A549 (cell line): ENCODE measurements around the gene KARS1. TPM values are rescaled to one million over a fixed set of nuclear protein-coding genes. Genes with fewer than 3 reads are reported as not detected.
A peak's percentile ranks its signal among the peaks of the same experiment; 100 is the strongest.

ENCODE experiments used
- ATAC-seq, 2 experiments: fragments of 200-7000 bp in 1 of 2; fragments of >200 bp in 1 of 2; cut with Nextera tagmentation in 1 of 2; cut with Tn5 transposase in 1 of 2; 3 replicates each; pipeline versions ENCODE4 v1.8.0 to v1.9.1; 2018 to 2020; ENCODE audit warnings: mild to moderate bottlenecking in 1 of 2, moderate library complexity in 1 of 2
- CTCF ChIA-PET: fragments of 300-600 bp; sonication (Branson Sonifier 250); formaldehyde crosslinking; extraction: SDS; loops from one replicate; lab custom pipeline; 2021; ENCODE audit warnings: antibody characterized with exemption, inconsistent platforms; lab: Yijun Ruan, JAX
- POLR2A ChIA-PET: fragments of 350-600 bp; formaldehyde crosslinking; extraction: SDS; loops from one replicate; lab custom pipeline; 2021; ENCODE audit warnings: antibody characterized with exemption, inconsistent platforms; lab: Yijun Ruan, JAX
- DNase-seq, 2 experiments: peaks; one replicate each; pipeline versions ENCODE4 v3.0.0 to v3.0.0-alpha.2; 2011 to 2016; ENCODE audit warnings: low read depth in 1 of 2, low spot score in 1 of 2
- FAIRE-seq: peaks from 2 replicates; lab custom pipeline; 2011; peaks lifted over from hg19 to GRCh38; lab: Jason Lieb, UNC
- H3K27ac ChIP-seq, 2 experiments: fragments of >200 bp; sonication (Bioruptor Twin); formaldehyde crosslinking; 3 replicates each; pipeline ENCODE4 v1.5.1; 2016 to 2017
- H3K4me1 ChIP-seq: fragments of >200 bp; sonication (Bioruptor Twin); formaldehyde crosslinking; 3 replicates; pipeline ENCODE4 v1.6.1; 2016
- H3K4me2 ChIP-seq: fragments of >200 bp; sonication (Bioruptor Twin); formaldehyde crosslinking; 3 replicates; pipeline ENCODE4 v1.6.1; 2016
- H3K4me3 ChIP-seq: fragments of >200 bp; sonication (Bioruptor Twin); formaldehyde crosslinking; 3 replicates; pipeline ENCODE4 v1.5.1; 2016
- H3K9me3 ChIP-seq: fragments of >200 bp; sonication (Bioruptor Twin); formaldehyde crosslinking; 3 replicates; pipeline ENCODE4 v1.6.1; 2016
- ATOH8 ChIP-seq: fragments of 250-450 bp; sonication (Bioruptor Pico); IDR thresholded peaks from 2 replicates; pipeline ENCODE4 v1.5.0; 2020; ENCODE audit warnings: low read depth, mild to moderate bottlenecking, moderate library complexity
- BCL3 ChIP-seq: fragments of >200 bp; sonication (Bioruptor Twin); formaldehyde crosslinking; IDR thresholded peaks from 3 replicates; pipeline ENCODE4 v1.6.1; 2016
- CEBPB ChIP-seq, 2 experiments: fragments of >200 bp in 1 of 2; sonication (Bioruptor Twin) in 1 of 2; formaldehyde crosslinking in 1 of 2; IDR thresholded peaks; 2 replicates each; pipeline ENCODE4 v1.6.1; 2012 to 2016
- CTCF ChIP-seq: fragments of >200 bp; sonication (Bioruptor Twin); formaldehyde crosslinking; IDR thresholded peaks from 3 replicates; pipeline ENCODE4 v1.5.1; 2016
- EHMT2 ChIP-seq: fragments of 200-600 bp; sonication (generic); IDR thresholded peaks from 2 replicates; pipeline ENCODE4 v1.6.1; 2016; ENCODE audit warnings: antibody characterized with exemption, low read depth, mild to moderate bottlenecking, moderate library complexity
- GATA3 ChIP-seq: IDR thresholded peaks from 2 replicates; pipeline ENCODE4 v1.6.1; 2012; ENCODE audit warnings: borderline replicate concordance
- HES2 ChIP-seq: fragments of >200 bp; sonication (Bioruptor Twin); formaldehyde crosslinking; IDR thresholded peaks from 2 replicates; pipeline ENCODE4 v1.6.1; 2016
- HMGXB4 ChIP-seq: fragments of 250-450 bp; sonication (Bioruptor Pico); IDR thresholded peaks from 2 replicates; pipeline ENCODE4 v1.5.0; 2021; ENCODE audit warnings: mild to moderate bottlenecking, moderate library complexity, borderline replicate concordance
- MAFK ChIP-seq: fragments of 450-650 bp; IDR thresholded peaks from 2 replicates; pipeline ENCODE4 v1.6.1; 2014; ENCODE audit not compliant: partially characterized antibody
- MAX ChIP-seq: IDR thresholded peaks from 2 replicates; pipeline ENCODE4 v1.6.1; 2012
- NPAS2 ChIP-seq: fragments of 250-450 bp; sonication (Bioruptor Pico); IDR thresholded peaks from 2 replicates; pipeline ENCODE4 v1.8.0; 2022; ENCODE audit warnings: mild to moderate bottlenecking, moderate library complexity, borderline replicate concordance
- PHF8 ChIP-seq: fragments of 200-600 bp; sonication (generic); IDR thresholded peaks from 2 replicates; pipeline ENCODE4 v1.6.1; 2016; ENCODE audit warnings: low read depth, mild to moderate bottlenecking, antibody characterized with exemption, moderate library complexity, borderline replicate concordance
- POLR2AphosphoS2 ChIP-seq: conservative IDR thresholded peaks from 2 replicates; pipeline ENCODE4 v1.6.1; 2012; ENCODE audit warnings: low read length, improper control_type of control experiment, inconsistent platforms
- REST ChIP-seq: fragments of 200-600 bp; sonication (generic); IDR thresholded peaks from 2 replicates; pipeline ENCODE4 v1.6.1; 2016; ENCODE audit warnings: antibody characterized with exemption, mild to moderate bottlenecking, moderate library complexity
- RFX5 ChIP-seq: fragments of 450-650 bp; IDR thresholded peaks from 2 replicates; pipeline ENCODE4 v1.7.1; 2014; ENCODE audit warnings: antibody characterized with exemption, mild to moderate bottlenecking, moderate library complexity
- SREBF2 ChIP-seq: fragments of 450-650 bp; IDR thresholded peaks from 2 replicates; pipeline ENCODE4 v1.6.1; 2014; ENCODE audit warnings: mild to moderate bottlenecking, moderate library complexity
- USF2 ChIP-seq: fragments of 450-650 bp; IDR thresholded peaks from 2 replicates; pipeline ENCODE4 v1.6.1; 2014; ENCODE audit warnings: antibody characterized with exemption
- ZC3H11A ChIP-seq: fragments of 450-650 bp; IDR thresholded peaks from 2 replicates; pipeline ENCODE4 v1.6.1; 2014; ENCODE audit warnings: antibody characterized with exemption, mild to moderate bottlenecking
- ZNF302 ChIP-seq: fragments of 250-450 bp; sonication (Bioruptor Pico); IDR thresholded peaks from 2 replicates; pipeline ENCODE4 v1.9.0; 2021; ENCODE audit warnings: inconsistent platforms, mild to moderate bottlenecking, moderate library complexity
- WGBS: methylation state at CpG from one replicate; pipeline ENCODE4 v1.1.6; 2017; ENCODE audit errors: missing lambda C conversion rate; 5-methylcytosine and 5-hydroxymethylcytosine counted together
- polyA plus RNA-seq, 4 experiments: library from polyadenylated mRNA; depleted of rRNA in 3 of 4; stranded (reverse); fragments of >200 nt; fragmentation: RNase III in 1 of 4; extraction: RNeasy Plus Mini Kit Qiagen cat#74134 plus additional on column Dnase treatment in 1 of 4; gene quantifications; 2 replicates in 3 of 4; 3 replicates in 1 of 4; pipeline ENCODE4 v1.2.3, GENCODE V29; 2011 to 2017

The KARS1 gene
- polyA plus RNA-seq, 2 of the 4 experiments (the other 2 are of a cell fraction): 146 to 211 TPM

- Histone ChIP-seq H3K4me3 (no peak overlapping the region), H3K4me2 (no peak overlapping the region), H3K4me1 (no peaks in the 10 kb centered on the region), H3K9me3 (peaks cover 6% of the 10 kb centered on the region; the same call in 2 of the 3 replicates), H3K27ac (no peak overlapping the region)
- ATAC-seq (no peak), DNase-seq (no peak), FAIRE-seq (no peak)
- ChIA-PET POLR2A (interaction anchor here (0.7 to 2.1 kb wide), 2 partner anchors 17 to 53 kb away, joined by 4 to 6 read pairs; partner anchors contain the start of gene ADAT1), CTCF (interaction anchor here (0.9 to 1.1 kb wide), 3 partner anchors 9 to 89 kb away, joined by 3 to 4 read pairs (median 4); no protein-coding TSS in a partner anchor)
- no peak for TF ChIP-seq ATOH8 (CRISPR knock-in tag)
- TF ChIP-seq BCL3: no peak
- TF ChIP-seq GATA3: no peak
- no peak for TF ChIP-seq PHF8
- peak; percentile 96 for TF ChIP-seq MAFK
- WGBS: 93% methylated on average over 1 of the region's 1 CpG
Observed at GRCh38 chr16:75606507-75606906, 41.0 kb downstream of the KARS1 start.

- TF ChIP-seq GATA3 (no peak), CTCF (no peak), MAX (no peak), REST (no peak), HMGXB4 (CRISPR knock-in tag) (no peak), USF2 (no peak), HES2 (no peak), RFX5 (no peak), ATOH8 (CRISPR knock-in tag) (no peak), ZC3H11A (no peak), SREBF2 (no peak), NPAS2 (no peak), POLR2AphosphoS2 (no peak), CEBPB (IDR thresholded peaks at IDR 0.05) (no peak), BCL3 (no peak), ZNF302 (CRISPR knock-in tag) (no peak), EHMT2 (no peak)
- Histone ChIP-seq H3K9me3 (peaks cover 6% of the 10 kb centered on the region; the same call in 2 of the 3 replicates), H3K4me3 (no peak overlapping the region), H3K4me2 (no peak overlapping the region), H3K4me1 (no peaks in the 10 kb centered on the region), H3K27ac (no peak overlapping the region)
- FAIRE-seq (no peak), DNase-seq (no peak), ATAC-seq (no peak)
- POLR2A ChIA-PET: no interaction called here
- 68% methylated on average over 4 of the region's 4 CpGs for WGBS
- CTCF ChIA-PET: interaction anchor here (0.9 to 1.6 kb wide), 2 partner anchors 12 to 411 kb away, joined by 3 to 4 read pairs; no protein-coding TSS in a partner anchor
Observed at GRCh38 chr16:75603241-75603640, 44.2 kb downstream of the KARS1 start.
